ENCODE measurements around the gene DOCK1.
A peak's percentile ranks its signal among the peaks of the same experiment; 100 is the strongest.

Gene DOCK1

GRCh38 chr10:127034790-127035189 is 129.6 kb downstream of the DOCK1 start:
- no peak for TF ChIP-seq CTCF (IDR thresholded peaks at IDR 0.05; ENCODE audit: low read depth, low read length)
- no peak overlapping the region for H3K4me3 ChIP-seq (replicated peaks in 1 of 2; ENCODE audit: low read depth in 2 of 2, low read length in 2 of 2)
- DNase-seq (ENCODE audit: low read depth in 2 of 2) = no peak

GRCh38 chr10:127035827-127036226 is 130.6 kb downstream of the DOCK1 start:
- DNase-seq (ENCODE audit: low read depth in 2 of 2) = no peak
- H3K4me3 ChIP-seq (replicated peaks in 1 of 2; ENCODE audit: low read depth in 2 of 2, low read length in 2 of 2) = no peak overlapping the region
- no peak for TF ChIP-seq CTCF (IDR thresholded peaks at IDR 0.05; ENCODE audit: low read depth, low read length)

- no peak for DNase-seq (ENCODE audit: low read depth in 2 of 2)
- no peak for TF ChIP-seq CTCF (IDR thresholded peaks at IDR 0.05; ENCODE audit: low read depth, low read length)
- H3K4me3 ChIP-seq (replicated peaks in 1 of 2; ENCODE audit: low read depth in 2 of 2, low read length in 2 of 2) = no peak overlapping the region
Measured at GRCh38 chr10:127036987-127037386, 131.8 kb downstream of the DOCK1 start.

GRCh38 chr10:127039435-127039834 is 134.2 kb downstream of the DOCK1 start:
- no peak for TF ChIP-seq CTCF (IDR thresholded peaks at IDR 0.05; ENCODE audit: low read depth, low read length)
- H3K4me3 ChIP-seq (replicated peaks in 1 of 2; ENCODE audit: low read depth in 2 of 2, low read length in 2 of 2) = no peak overlapping the region
- DNase-seq (ENCODE audit: low read depth in 2 of 2) = no peak

GRCh38 chr10:127040756-127041155 is 135.5 kb downstream of the DOCK1 start:
- TF ChIP-seq CTCF (IDR thresholded peaks at IDR 0.05; ENCODE audit: low read depth, low read length) = no peak
- DNase-seq (ENCODE audit: low read depth in 2 of 2) = no peak
- H3K4me3 ChIP-seq (replicated peaks in 1 of 2; ENCODE audit: low read depth in 2 of 2, low read length in 2 of 2) = no peak overlapping the region

GRCh38 chr10:127041552-127041951 is 136.3 kb downstream of the DOCK1 start:
- DNase-seq (ENCODE audit: low read depth in 2 of 2) = peak; percentile 82 to 89
- no peak for TF ChIP-seq CTCF (IDR thresholded peaks at IDR 0.05; ENCODE audit: low read depth, low read length)
- H3K4me3 ChIP-seq (replicated peaks in 1 of 2; ENCODE audit: low read depth in 2 of 2, low read length in 2 of 2) = no peak overlapping the region

GRCh38 chr10:127043301-127043700 is 138.1 kb downstream of the DOCK1 start:
- TF ChIP-seq CTCF (IDR thresholded peaks at IDR 0.05; ENCODE audit: low read depth, low read length) = no peak
- H3K4me3 ChIP-seq (replicated peaks in 1 of 2; ENCODE audit: low read depth in 2 of 2, low read length in 2 of 2) = no peak overlapping the region
- no peak for DNase-seq (ENCODE audit: low read depth in 2 of 2)
